ENCODE results near the gene GPX5.

The GPX5 gene

GRCh38 chr6:28563430-28564095 lies 37.9 kb downstream of the GPX5 start:
- no peak for DNase-seq

DNA sequence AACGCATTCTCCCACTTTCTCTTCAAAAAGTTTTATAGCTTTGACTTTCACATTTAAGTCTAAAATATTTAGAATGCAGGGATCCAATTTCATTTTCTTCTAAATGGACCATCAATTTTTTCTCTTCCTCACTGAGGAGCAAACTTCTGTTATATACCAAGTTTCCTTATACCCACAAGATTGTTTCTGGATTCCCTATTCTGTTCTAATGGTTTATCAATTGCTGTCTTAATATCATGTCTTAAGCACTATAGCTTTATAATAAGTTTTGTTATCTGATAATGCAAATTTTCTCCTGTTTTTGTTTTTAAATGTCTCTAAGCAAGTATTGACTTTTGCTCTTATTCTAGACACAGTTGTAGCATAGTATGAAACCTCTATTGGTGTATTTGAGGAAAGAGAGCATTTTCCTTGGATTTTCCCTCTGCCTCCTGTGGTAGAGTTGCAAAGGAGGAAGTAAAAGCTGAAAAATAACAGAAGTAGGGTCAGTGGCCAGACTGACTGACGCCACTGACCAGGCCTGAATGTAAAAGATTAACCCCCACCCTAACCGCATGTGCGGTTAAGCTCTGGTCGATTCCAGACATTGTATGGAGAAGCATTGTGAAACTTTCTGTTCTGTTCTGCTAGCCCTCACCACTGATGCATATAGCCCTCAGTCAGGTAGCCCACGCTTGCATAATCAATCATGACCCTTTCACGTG lies 40.3 kb downstream of the GPX5 start:
- no peak for DNase-seq

- DNase-seq: no peak
Measured at GRCh38 chr6:28566527-28567252, 41.0 kb downstream of the GPX5 start.

DNA sequence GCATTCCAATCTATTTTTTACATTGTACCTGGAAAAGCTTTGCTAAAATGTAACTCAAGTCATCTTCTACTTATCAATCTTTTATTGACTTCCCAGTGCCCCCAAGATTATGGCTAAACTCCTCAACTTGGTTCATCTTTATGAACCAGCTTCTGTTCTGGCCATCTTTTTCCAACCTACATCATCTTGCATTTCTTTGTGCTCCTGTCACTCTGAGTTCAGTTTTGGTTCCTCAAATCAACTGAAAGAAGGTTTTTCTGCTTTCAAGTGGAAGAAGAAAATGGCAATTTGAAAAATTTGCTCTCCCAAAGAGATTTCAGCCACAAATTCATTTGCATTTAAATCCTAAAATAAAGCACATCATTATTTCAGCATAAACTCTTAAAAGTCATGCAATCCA lies 41.8 kb downstream of the GPX5 start:
- no peak for DNase-seq

DNA sequence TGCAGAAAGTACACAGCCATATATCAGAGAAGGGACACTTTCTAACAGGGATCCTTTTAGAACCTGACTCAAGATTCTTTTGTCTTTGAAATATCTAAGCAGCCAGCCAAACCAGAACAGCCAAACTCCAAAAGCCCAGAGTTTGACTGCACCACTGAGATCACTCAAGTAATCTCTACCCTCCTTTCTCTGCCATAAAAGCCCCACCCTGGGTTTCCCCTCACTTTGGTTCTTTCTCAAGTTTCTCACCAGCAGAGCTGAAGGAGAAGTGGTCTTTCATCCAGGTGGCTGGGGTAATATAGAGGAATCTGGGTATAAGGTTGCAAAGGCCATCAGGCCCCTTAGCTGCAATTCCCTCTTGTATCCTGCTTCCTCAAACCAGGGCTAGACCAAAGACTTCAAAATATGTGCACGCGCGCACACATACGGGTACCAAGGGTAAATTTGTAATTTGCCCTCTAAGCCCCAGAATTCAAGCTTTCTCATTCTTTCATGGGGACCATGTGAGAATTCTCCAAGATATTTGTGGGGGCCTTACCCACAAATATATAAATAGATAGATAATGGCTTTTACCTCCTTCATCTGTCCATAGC lies 42.9 kb downstream of the GPX5 start:
- no peak for DNase-seq

DNA sequence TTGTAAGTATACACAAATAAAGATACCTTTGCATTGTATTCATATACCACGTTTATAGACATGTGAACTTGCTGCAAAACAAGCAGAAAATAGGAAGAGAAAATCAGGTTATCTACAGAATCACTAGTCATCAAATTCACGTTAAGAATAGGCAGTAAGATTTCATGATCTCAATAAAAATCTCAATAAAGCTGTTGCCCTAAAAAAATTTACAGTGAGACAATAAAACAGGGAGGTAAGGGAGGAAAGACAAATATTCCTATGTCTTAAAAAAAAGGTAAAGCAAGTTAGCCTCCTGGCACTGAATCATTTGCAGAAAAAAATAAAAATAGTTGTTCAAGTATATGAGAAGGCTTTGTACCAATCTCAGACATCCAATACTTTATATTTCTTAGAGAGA lies 44.1 kb downstream of the GPX5 start:
- DNase-seq: no peak

DNA sequence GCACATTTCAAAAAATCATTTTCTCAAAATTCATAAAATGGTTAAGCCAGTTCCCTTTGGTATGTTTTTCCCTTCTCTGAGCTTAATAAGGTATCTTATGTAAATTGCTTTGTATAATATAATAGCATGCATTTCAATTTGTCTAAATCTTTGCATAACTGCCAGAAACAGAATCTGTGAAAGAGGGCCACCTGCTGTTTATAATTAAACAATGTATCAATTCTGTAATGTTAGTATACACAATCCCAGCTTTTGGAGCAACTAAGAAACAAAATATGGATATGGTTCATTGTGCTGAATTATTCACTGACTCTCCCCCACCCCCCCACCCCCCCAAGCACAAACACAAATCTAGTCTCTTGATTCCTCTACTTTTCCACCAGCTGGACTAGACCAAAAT lies 54.8 kb downstream of the GPX5 start:
- DNase-seq: no peak

GRCh38 chr6:28583463-28583862 lies 57.8 kb downstream of the GPX5 start:
- no peak for DNase-seq

Data from DMS53 (cell line).